Endodermal cell (in vitro differentiated cells): ENCODE results near the gene FBLN5. TPM values are rescaled to one million over a fixed set of nuclear protein-coding genes. Genes with fewer than 3 reads are reported as not detected.

Experiments
- DNase-seq: peaks from one replicate; pipeline ENCODE4 v3.0.0-alpha.2; 2017
- H3K27ac ChIP-seq: 2 replicates; pipeline ENCODE4 v1.5.1; 2013; ENCODE audit warnings: mild to moderate bottlenecking, low read depth, low read length, moderate library complexity
- H3K27me3 ChIP-seq: 2 replicates; pipeline ENCODE4 v1.6.1; 2013; ENCODE audit warnings: mild to moderate bottlenecking, low read length, moderate library complexity; ENCODE audit not compliant: insufficient read depth, control insufficient read depth, poor library complexity, severe bottlenecking
- H3K36me3 ChIP-seq: 2 replicates; pipeline ENCODE4 v1.7.0; 2013; ENCODE audit warnings: mild to moderate bottlenecking, low read length, moderate library complexity; ENCODE audit not compliant: control insufficient read depth, insufficient read depth
- H3K4me1 ChIP-seq: one replicate; pipeline ENCODE4 v1.7.0; 2013; ENCODE audit warnings: low read length; ENCODE audit not compliant: control insufficient read depth, insufficient read depth
- H3K4me3 ChIP-seq: 2 replicates; pipeline ENCODE4 v1.5.1; 2013; ENCODE audit warnings: mild to moderate bottlenecking, low read length, moderate library complexity
- H3K9ac ChIP-seq: 2 replicates; pipeline ENCODE4 v1.6.1; 2013; ENCODE audit warnings: mild to moderate bottlenecking, low read length, moderate library complexity; ENCODE audit not compliant: poor library complexity, severe bottlenecking; ENCODE audit errors: extremely low read depth
- H3K9me3 ChIP-seq: 2 replicates; pipeline ENCODE4 v1.6.1; 2013; ENCODE audit warnings: mild to moderate bottlenecking, low read length, moderate library complexity; ENCODE audit not compliant: control insufficient read depth
- H3K27ac Mint-ChIP-seq: 2 replicates; pipeline ENCODE4 v1.8.0; 2020; ENCODE audit warnings: mixed read lengths
- H3K27me3 Mint-ChIP-seq: 2 replicates; pipeline ENCODE4 v1.8.0; 2021; ENCODE audit warnings: mild to moderate bottlenecking, mixed read lengths; ENCODE audit not compliant: insufficient read depth
- H3K36me3 Mint-ChIP-seq: 2 replicates; pipeline ENCODE4 v1.8.0; 2020; ENCODE audit warnings: low read depth, mixed read lengths
- H3K4me1 Mint-ChIP-seq: 2 replicates; pipeline ENCODE4 v1.8.0; 2020; ENCODE audit warnings: mixed read lengths
- H3K4me3 Mint-ChIP-seq: 2 replicates; pipeline ENCODE4 v1.8.0; 2020; ENCODE audit warnings: mild to moderate bottlenecking, moderate library complexity, mixed read lengths
- H3K9me3 Mint-ChIP-seq: 2 replicates; pipeline ENCODE4 v1.8.0; 2020; ENCODE audit warnings: mild to moderate bottlenecking, mixed read lengths
- WGBS, 2 experiments: methylation state at CpG; one replicate each; pipeline versions ENCODE4 v1.1.5 to v1.1.7; 2013; ENCODE audit warnings: missing lambda C conversion rate in 2 of 2, mixed read lengths in 1 of 2; ENCODE audit not compliant: insufficient coverage in 1 of 2, insufficient read length in 1 of 2; 5-methylcytosine and 5-hydroxymethylcytosine counted together
- total RNA-seq, 2 donors: library from RNA; stranded (reverse); fragmentation: NEBNext Ultra II Directional in 1 of 2; extraction: Animal tissue kit (Norgen Biotek cat#: 25700) in 1 of 2; gene quantifications; 2 replicates in 1 of 2; 3 replicates in 1 of 2; pipeline ENCODE4 v1.2.1, GENCODE V29; 2021
- TF ChIP-seq, protein P1 (sequence below): fragments of 200-600 bp; sonication (generic); conservative IDR thresholded peaks from 2 replicates; pipeline ENCODE4 v1.5.0; 2021; ENCODE audit warnings: antibody characterized with exemption, mild to moderate bottlenecking

FBLN5 gene
- total RNA-seq, 2 donors from 2014 or later, result 4.0 to 4.8 TPM

DNA sequence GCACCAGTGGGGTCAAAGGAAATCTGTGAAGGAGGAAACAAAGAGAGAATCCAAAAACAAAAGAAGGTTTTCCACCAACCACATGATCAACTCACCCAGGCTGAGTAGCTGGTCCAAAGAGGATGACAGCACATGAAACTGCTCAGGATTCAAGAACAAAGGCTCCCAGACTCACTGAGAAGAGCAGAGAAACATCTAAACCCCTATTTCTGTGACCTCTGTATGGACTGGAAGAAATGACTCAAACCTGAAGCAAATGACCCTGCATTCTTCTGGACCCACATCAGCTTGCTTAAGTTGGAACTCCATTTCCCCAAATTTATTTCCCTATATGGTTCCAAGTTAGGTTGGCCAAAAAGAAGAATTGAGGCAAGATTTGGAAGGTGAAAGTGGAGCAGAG lies 106.4 kb downstream of the FBLN5 start:
- peaks cover 7% of the 10 kb centered on the region for H3K27me3 Mint-ChIP-seq
- H3K4me3 ChIP-seq, result no peak overlapping the region
- H3K36me3 ChIP-seq, result no peaks in the 10 kb centered on the region
- no peaks in the 10 kb centered on the region for H3K9me3 Mint-ChIP-seq
- H3K27ac ChIP-seq, result no peak overlapping the region
- no peak overlapping the region for H3K9ac ChIP-seq
- H3K27ac Mint-ChIP-seq, result no peak overlapping the region
- DNase-seq, result no peak
- H3K36me3 Mint-ChIP-seq, result no peaks in the 10 kb centered on the region
- H3K27me3 ChIP-seq, result peaks cover 35% of the 10 kb centered on the region
- no peaks in the 10 kb centered on the region for H3K4me1 ChIP-seq
- TF ChIP-seq, protein P1, sequence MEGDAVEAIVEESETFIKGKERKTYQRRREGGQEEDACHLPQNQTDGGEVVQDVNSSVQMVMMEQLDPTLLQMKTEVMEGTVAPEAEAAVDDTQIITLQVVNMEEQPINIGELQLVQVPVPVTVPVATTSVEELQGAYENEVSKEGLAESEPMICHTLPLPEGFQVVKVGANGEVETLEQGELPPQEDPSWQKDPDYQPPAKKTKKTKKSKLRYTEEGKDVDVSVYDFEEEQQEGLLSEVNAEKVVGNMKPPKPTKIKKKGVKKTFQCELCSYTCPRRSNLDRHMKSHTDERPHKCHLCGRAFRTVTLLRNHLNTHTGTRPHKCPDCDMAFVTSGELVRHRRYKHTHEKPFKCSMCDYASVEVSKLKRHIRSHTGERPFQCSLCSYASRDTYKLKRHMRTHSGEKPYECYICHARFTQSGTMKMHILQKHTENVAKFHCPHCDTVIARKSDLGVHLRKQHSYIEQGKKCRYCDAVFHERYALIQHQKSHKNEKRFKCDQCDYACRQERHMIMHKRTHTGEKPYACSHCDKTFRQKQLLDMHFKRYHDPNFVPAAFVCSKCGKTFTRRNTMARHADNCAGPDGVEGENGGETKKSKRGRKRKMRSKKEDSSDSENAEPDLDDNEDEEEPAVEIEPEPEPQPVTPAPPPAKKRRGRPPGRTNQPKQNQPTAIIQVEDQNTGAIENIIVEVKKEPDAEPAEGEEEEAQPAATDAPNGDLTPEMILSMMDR, result no peak
- no peaks in the 10 kb centered on the region for H3K9me3 ChIP-seq
- no peak overlapping the region for H3K4me3 Mint-ChIP-seq
- H3K4me1 Mint-ChIP-seq, result no peaks in the 10 kb centered on the region

DNA sequence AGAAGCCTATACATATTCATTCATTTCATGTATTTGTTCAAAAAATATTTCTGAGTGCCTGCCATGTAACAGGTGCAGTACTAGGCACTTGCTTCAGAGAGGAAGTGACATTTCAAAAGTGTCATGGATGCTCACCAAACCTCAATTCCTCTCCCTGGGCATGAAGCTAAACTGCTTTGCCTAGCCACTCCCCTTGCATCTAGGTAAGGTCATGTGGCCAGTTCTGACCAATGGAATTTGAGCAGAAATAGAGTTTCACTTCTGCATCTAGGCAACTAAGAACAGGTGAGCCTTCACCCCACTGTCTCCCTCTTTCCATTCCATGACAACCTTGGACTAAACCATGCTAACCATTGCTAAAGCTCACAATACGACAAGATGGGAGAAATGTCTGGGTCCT lies 107.7 kb downstream of the FBLN5 start:
- peaks cover under 1% of the 10 kb centered on the region for H3K4me1 Mint-ChIP-seq
- H3K36me3 ChIP-seq, result no peaks in the 10 kb centered on the region
- no peak overlapping the region for H3K4me3 Mint-ChIP-seq
- no peaks in the 10 kb centered on the region for H3K9me3 ChIP-seq
- no peak overlapping the region for H3K4me3 ChIP-seq
- H3K27ac Mint-ChIP-seq, result no peak overlapping the region
- H3K27me3 Mint-ChIP-seq, result peaks cover 3% of the 10 kb centered on the region
- H3K4me1 ChIP-seq, result no peaks in the 10 kb centered on the region
- H3K9ac ChIP-seq, result no peak overlapping the region
- H3K36me3 Mint-ChIP-seq, result no peaks in the 10 kb centered on the region
- H3K27ac ChIP-seq, result no peak overlapping the region
- H3K27me3 ChIP-seq, result peaks cover 48% of the 10 kb centered on the region
- TF ChIP-seq, protein P1, result no peak
- no peaks in the 10 kb centered on the region for H3K9me3 Mint-ChIP-seq
- DNase-seq, result no peak
- WGBS, 2 experiments, result 100% methylated on average over 1 of the region's 1 CpG; no CpG with 5 or more reads in 1 of the 2 experiments

DNA sequence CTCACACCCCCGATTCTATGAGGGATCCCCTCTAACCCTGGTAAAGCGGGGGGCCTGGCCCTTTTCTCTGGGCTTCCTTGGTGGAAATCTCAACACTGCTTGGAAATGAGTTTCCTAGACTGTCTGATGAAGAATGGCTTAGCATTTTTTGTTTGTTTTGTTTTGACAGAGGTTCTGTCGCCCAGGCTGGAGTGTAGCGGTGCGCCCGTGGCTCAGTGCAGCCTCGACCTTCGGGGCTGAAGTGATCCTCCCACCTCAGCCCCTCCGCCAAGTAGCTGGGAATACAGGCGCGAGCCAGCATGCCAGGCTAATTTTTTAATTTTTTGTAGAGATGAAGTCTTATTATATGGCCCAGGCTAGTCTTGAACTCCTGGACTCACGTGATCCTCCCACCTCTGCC lies 110.4 kb downstream of the FBLN5 start:
- Histone ChIP-seq H3K9ac (peak overlapping the region; percentile 35), H3K27ac (no peak overlapping the region), H3K36me3 (no peaks in the 10 kb centered on the region), H3K4me3 (peak overlapping the region; percentile 79), H3K27me3 (peaks cover 51% of the 10 kb centered on the region), H3K4me1 (no peaks in the 10 kb centered on the region), H3K9me3 (no peaks in the 10 kb centered on the region)
- Mint-ChIP-seq H3K4me1 (peaks cover 5% of the 10 kb centered on the region), H3K4me3 (peak overlapping the region; percentile 70), H3K36me3 (no peaks in the 10 kb centered on the region), H3K9me3 (no peaks in the 10 kb centered on the region), H3K27me3 (peaks cover 3% of the 10 kb centered on the region), H3K27ac (peak overlapping the region; percentile 84)
- no peak for DNase-seq
- TF ChIP-seq, protein P1, result no peak
- WGBS, 2 experiments, result 78 to 93% methylated on average over 6 to 10 of the region's 12 CpGs
